T47D (cell line): ENCODE data around the gene RANGAP1.

ENCODE experiments used
- DNase-seq, 2 experiments: peaks; one replicate each; pipeline versions ENCODE4 v3.0.0 to v3.0.0-alpha.2; 2011 to 2012; ENCODE audit warnings: low read depth in 1 of 2, low spot score in 1 of 2
- JUND ChIP-seq: IDR thresholded peaks from 2 replicates; pipeline ENCODE4 v1.6.1; 2012; ENCODE audit warnings: low read depth
- in situ Hi-C: cut with HindIII; loops from 2 replicates; pipeline ENCODE4 v1.10.0; 2016; ENCODE audit warnings: low sequenced_read_pairs, low pct_unique_long_range_greater_than_20kb

The RANGAP1 gene

GRCh38 chr22:41245917-41246499 is 40.0 kb downstream of the RANGAP1 start:
- no peak for TF ChIP-seq JUND
- in situ Hi-C loops, result no loop called here
- no peak for DNase-seq

GRCh38 chr22:41243361-41243760 is 42.6 kb downstream of the RANGAP1 start:
- TF ChIP-seq JUND, result no peak
- in situ Hi-C loops, result no loop called here
- no peak for DNase-seq

- no peak for TF ChIP-seq JUND
- in situ Hi-C loops, result no loop called here
- DNase-seq, result no peak
Measured at GRCh38 chr22:41242396-41243117, 43.4 kb downstream of the RANGAP1 start.

DNA sequence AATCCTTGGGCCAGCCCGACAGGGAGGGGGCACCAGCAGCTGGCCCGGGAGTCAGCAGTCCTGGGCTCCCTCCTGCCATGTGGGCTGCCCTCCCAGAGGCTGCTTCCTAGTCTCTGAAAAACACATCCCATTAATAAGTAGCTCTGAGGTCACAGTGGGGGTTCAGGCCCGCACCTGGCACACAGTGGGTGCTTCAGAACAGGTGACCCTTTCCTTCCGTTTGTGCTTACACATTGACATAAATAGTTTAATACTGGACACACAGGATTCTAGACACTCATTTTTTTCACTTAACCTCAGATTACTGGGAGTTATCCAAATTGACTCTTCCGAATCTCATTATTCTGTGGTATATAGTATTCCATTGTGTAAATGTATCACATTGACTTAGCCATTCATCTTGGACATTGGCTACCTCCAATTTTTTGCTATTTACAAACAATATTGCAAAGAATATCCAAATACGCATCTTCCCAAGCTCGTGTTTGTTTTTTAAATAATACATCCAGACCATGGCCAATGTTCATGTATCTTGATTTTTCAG is 44.8 kb downstream of the RANGAP1 start:
- no peak for TF ChIP-seq JUND
- in situ Hi-C loops, result no loop called here
- DNase-seq, result no peak

DNA sequence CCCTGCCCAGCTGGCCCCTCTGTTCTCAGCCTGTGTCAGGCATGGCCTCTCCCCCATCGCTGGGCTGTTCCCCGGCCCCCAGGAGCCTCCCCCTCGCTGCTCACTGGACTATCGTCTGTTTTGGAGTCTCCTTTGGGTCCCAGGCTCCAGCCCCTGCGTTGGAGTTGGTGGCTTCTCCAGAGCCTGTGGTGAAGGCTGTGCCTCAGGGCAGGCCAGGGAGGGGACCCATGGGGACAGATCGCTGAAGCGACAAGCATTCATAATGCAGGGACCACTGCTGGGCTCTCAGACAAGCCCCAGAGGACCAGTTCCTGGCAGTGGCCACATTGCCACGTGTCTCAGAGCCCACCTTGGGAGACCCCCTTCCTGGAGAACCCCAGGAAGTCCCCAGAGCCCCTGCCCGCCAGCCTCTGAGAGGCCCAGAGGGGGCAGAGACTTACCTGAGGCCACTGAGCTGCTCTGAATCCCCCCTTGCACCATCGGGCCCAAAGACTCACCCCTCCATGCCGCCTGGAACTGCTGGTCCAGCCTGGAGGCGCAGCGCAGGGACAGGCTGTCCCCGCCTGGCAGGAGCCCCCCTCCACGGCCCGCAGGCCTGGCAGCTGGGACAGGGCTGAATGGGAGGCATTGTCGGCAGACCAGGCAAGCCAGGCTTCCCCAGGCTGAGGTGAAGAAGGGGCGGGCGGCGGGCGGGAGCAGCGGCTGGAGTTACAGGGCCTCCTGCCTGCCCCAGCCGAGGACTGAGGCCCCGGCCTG is 45.4 kb downstream of the RANGAP1 start, which contains the start of gene CHADL:
TSS of gene CHADL (minus strand) at position 555 of the 756 bp plus-strand sequence. CDS start at position 505, 50 bp downstream.
- DNase-seq, result no peak
- in situ Hi-C loops, result no loop called here
- TF ChIP-seq JUND, result no peak

GRCh38 chr22:41239443-41240128 is 46.4 kb downstream of the RANGAP1 start:
- in situ Hi-C loops, result no loop called here
- no peak for DNase-seq
- TF ChIP-seq JUND, result no peak

DNA sequence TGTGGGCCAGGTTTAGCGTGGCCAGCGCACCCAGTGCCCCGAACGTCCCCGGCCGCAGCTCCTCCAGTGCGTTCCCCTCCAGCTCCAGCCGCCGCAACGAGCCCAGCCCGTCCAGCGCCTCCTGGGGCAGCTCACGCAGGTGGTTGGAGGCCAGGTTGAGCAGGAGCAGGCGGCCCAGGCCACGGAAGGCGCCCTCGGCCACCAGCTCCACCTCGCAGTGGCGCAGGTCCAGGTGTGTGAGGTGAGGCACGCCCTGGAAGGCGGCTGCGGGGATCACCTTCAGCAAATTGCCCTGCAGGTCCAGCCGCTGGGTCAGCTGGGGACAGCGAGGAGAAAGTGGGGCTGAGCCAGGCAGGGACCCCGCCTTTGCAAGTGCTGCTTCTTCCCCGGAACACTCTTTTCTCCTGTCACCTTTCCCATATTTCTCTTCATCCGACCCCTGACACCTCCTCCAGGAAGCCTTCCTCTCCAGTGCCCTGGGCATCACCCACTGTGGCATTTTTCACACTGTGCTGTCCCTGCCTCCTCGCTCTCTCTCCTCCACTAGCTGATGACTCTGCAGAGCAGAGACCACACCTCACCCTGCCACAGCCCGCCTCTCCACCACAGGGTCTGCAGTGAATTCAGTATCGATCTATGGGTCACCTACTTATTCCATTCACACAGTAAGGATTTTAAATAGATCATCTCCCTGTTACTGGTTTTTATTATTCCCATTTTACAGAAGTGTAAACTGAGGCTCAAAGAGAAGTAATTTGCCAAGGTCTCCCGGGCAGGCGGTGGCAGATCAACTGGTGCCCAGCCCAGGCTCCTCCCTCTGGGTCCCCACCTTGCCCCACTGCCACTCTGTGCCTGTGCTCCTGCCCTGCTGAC is 47.2 kb downstream of the RANGAP1 start:
- DNase-seq, result no peak
- no peak for TF ChIP-seq JUND
- in situ Hi-C loops, result no loop called here

DNA sequence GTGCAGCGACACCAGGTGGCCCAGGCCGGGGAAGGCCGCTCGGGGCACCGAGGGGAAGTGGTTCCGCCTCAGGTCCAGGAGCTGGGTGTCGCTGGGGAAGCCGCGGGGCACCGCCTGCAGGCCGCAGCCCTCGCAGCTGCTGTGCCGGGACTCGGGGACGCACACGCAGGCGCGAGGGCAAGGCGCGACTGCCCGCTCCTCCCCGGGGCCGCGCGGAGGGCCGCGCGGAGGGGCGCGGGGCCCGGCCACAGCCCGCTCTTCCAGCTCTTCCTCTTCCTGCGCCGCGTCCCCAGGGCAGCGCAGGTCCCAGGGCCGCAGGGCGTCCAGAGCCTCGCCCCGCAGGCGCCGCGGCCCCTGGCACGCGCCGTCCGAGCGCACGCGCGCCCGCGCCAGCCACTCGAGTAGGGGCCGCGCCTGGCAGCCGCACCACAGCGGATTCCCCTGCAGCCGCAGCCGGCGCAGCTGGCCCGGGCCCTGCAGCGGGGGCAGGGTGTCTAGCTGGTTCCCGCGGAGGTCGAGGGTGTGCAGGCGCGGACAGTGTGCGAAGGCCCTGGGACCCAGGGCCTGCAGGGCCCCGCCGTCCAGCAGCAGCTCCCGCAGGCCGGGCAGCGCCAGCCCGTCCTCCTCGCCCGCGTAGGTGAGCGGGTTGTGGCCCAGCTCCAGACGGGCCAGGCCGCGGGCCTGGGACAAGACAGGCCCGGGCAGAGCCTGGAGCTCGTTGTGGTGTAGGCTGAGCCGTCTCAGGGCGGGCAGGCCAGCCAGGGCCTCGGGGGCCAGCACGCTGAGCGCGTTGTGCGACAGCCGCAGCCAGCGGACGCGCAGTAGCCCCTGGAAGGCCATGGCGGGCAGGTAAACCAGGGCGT is 48.0 kb downstream of the RANGAP1 start:
- in situ Hi-C loops, result no loop called here
- DNase-seq, result no peak
- no peak for TF ChIP-seq JUND

DNA sequence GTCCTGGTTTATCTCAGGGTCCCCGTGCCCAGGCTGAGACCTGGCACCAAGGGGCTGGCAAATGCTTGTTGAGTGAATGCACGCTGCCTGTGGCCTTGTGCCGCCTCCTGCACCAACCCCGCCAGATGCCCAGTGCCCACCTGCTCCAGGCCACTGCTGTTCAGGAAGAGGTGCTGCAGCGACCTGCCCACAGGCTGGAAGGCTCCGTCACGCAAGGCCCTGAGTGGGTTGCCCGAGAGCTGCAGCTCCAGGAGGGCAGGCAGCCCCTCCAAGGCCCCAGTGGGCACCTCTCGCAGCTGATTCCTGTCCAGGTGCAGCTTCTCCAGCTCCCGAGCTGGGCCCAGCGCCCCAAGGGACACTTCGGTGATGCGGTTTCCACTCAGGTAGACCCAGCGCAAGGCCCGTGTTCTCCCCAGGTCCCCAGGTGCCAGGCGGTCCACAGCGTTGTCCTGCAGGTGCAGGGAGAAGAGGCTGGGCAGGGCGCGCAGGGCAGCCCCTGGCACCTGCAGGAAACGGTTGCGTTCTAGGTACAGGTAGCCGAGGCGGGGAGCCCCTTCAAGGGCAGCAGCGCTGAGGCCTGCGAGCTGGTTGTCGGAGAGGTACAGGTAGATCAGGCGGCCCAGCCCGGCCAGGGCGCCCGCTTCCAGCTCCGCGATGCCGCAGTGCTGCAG is 48.8 kb downstream of the RANGAP1 start:
- in situ Hi-C loops, result no loop called here

More for the DNA sequence above, 48.8 kb downstream of the RANGAP1 start:
- peak in 1 of 2 experiments; percentile 7 for DNase-seq
- no peak for TF ChIP-seq JUND
